NCI-H524 (cell line): ENCODE measurements around the gene SLC7A14.

Source experiments
- DNase-seq, 2 experiments: peaks; one replicate each; lab custom pipeline; 2025; lab: John Stamatoyannopoulos, UW

SLC7A14 gene

GRCh38 chr3:170497207-170498095, 88.4 kb downstream of the SLC7A14 start:
- DNase-seq, result no peak

- no peak for DNase-seq
Measured at GRCh38 chr3:170496868-170497140, 89.1 kb downstream of the SLC7A14 start.

GRCh38 chr3:170496026-170496867, 89.6 kb downstream of the SLC7A14 start:
- no peak for DNase-seq

- no peak for DNase-seq
Measured at GRCh38 chr3:170494766-170495165, 91.1 kb downstream of the SLC7A14 start.

- DNase-seq, result no peak
Measured at GRCh38 chr3:170493712-170494182, 92.1 kb downstream of the SLC7A14 start.

- DNase-seq, result no peak
Measured at GRCh38 chr3:170491901-170492300, 94.0 kb downstream of the SLC7A14 start.

- no peak for DNase-seq
Measured at GRCh38 chr3:170490828-170491560, 94.9 kb downstream of the SLC7A14 start.

- no peak for DNase-seq
Measured at GRCh38 chr3:170488802-170489201, 97.1 kb downstream of the SLC7A14 start.

GRCh38 chr3:170487031-170487430, 98.8 kb downstream of the SLC7A14 start:
- DNase-seq, result no peak

- no peak for DNase-seq
Measured at GRCh38 chr3:170486398-170486797, 99.5 kb downstream of the SLC7A14 start.

GRCh38 chr3:170485696-170486095, 100.2 kb downstream of the SLC7A14 start:
- DNase-seq, result no peak

GRCh38 chr3:170485294-170485693, 100.6 kb downstream of the SLC7A14 start:
- no peak for DNase-seq

GRCh38 chr3:170484869-170485268, 101.0 kb downstream of the SLC7A14 start:
- DNase-seq, result no peak

- no peak for DNase-seq
Measured at GRCh38 chr3:170483485-170484262, 102.2 kb downstream of the SLC7A14 start.

- DNase-seq, result no peak
Measured at GRCh38 chr3:170482199-170482598, 103.7 kb downstream of the SLC7A14 start.

GRCh38 chr3:170480111-170480510, 105.8 kb downstream of the SLC7A14 start:
- no peak for DNase-seq

- DNase-seq, result no peak
Measured at GRCh38 chr3:170477395-170477794, 108.5 kb downstream of the SLC7A14 start.

- no peak for DNase-seq
Measured at GRCh38 chr3:170476291-170476690, 109.6 kb downstream of the SLC7A14 start.

- DNase-seq, result no peak
Measured at GRCh38 chr3:170475092-170475685, 110.7 kb downstream of the SLC7A14 start.

- no peak for DNase-seq
Measured at GRCh38 chr3:170473358-170473757, 112.5 kb downstream of the SLC7A14 start.

GRCh38 chr3:170471149-170471548, 114.7 kb downstream of the SLC7A14 start:
- peak; percentile 13 to 60 for DNase-seq
